IPS-18c (cell line): ENCODE data around the gene RNF44.

ENCODE experiments used
- H3K4me3 ChIP-seq: 2 replicates; pipeline ENCODE4 v1.7.0; 2013; ENCODE audit warnings: low read depth, mild to moderate bottlenecking, low read length, moderate library complexity; ENCODE audit not compliant: insufficient read depth
- H3K9me3 ChIP-seq: one replicate; pipeline ENCODE4 v1.6.1; 2013; ENCODE audit warnings: mild to moderate bottlenecking, low read length, moderate library complexity; ENCODE audit not compliant: control insufficient read depth, insufficient read depth

Gene RNF44

DNA sequence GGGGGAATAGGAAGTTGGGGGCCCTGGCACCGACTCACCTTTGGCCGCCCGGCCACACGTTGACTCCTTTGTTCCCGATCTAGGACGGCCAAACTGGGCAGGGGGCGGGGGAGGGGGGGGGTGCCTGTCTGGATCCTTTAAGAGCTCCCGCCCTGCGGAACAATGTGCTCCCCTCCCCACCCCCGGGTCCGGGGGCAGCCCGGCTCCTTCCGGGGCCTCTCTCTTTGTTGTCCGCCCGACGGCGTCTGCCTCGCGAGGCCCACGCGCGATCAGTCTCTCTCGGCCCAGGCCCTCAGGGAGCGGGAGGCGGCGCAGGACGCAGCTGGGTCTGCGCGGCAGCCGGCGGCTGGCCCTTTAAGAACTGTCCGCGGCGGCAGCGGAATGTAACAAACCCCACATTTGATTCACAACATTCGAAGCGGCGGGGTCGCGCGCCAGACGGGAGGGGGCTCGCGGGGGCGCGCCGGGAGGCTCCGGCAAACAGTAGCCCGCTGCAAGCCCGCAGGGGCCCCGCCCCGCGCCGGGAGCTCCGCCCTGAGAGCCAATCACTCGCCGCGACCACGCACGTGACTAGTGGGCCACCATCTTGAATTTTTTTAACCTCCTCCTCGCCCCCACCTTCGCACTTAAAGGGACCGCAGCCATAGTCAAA is at the start of gene RNF44:
Gene RNF44 (minus strand): TSS at position 501 of the 652 bp plus-strand sequence. CDS start 4,930 bp downstream, outside the sequence.
- peaks cover 2% of the 10 kb centered on the region for H3K9me3 ChIP-seq
- H3K4me3 ChIP-seq: peak within 1 kb of the TSS; percentile 99

DNA sequence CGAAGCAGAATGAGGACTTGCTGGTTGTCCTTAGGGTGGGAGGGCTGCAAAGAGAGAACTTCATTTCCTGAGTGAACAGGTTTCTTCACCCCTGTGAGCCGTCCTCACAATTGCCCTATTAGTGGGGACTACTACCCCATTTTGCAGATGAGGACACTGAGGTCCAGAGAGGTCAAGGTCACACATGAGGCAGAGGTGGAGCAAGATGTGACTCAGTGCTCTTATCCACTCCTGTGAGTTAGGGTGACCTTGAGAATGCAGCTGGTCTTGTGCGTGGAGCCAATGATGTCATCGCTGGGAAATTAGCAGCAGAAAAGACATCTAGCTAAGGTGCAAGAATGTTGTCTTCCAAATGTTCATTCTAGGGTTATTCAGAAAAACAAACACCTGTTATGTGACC is 45.9 kb upstream of the RNF44 start:
- Histone ChIP-seq H3K4me3 (no peak overlapping the region), H3K9me3 (peaks cover 6% of the 10 kb centered on the region)

DNA sequence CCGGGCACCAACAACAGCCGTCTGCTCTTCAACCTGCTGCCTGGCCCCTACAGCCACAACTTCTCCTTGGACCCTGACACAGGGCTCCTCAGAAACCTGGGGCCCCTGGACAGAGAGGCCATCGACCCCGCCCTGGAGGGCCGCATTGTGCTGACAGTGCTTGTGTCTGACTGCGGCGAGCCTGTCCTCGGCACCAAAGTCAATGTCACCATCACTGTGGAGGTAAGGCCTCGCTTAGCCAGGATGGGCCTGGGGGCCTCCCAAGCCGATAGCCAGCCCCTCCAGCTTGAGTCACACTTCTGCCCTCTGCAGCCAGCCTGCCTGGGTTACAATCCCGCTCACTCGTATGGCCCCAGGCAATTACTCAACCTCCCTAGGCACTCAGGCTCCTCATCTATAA is 44.2 kb upstream of the RNF44 start:
- no peak overlapping the region for H3K4me3 ChIP-seq

DNA sequence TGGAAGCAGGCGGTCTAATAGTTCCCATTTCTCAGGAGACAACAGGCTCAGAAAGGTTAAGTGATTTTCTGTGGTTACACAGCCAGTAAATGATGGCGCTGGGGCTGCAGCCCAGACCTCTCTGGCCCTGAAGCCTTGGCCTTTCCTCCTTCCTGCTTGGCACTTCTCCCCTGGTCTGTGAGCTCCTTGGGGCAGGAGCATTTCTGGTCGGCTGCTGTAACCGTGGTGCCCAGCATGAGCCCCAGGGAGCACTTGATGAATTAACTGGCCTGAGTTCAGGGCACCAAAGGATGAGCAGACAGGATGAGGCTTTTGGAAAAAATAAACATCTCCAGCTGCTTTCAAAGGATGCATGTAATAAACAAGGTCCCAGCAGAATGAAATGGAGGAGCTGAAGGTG is 42.1 kb upstream of the RNF44 start:
- H3K9me3 ChIP-seq: no peaks in the 10 kb centered on the region
- no peak overlapping the region for H3K4me3 ChIP-seq

More for the DNA sequence above, 44.2 kb upstream of the RNF44 start:
- peaks cover 6% of the 10 kb centered on the region for H3K9me3 ChIP-seq

DNA sequence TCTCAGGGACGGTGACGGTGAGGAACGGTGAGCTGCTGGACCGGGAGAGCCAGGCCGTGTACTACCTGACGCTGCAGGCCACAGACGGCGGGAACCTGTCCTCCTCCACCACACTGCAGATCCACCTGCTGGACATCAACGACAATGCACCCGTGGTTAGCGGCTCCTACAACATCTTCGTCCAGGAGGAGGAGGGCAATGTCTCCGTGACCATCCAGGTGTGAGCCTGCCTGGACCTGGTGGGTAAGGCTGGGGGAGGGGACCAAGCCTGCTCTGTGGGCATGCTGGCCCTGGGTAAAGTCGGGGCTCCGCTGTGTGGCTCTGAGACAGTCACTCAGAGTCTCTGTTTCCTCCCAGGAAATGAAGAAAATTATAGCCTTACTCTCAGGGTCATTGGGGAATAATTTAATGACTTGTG is 41.2 kb upstream of the RNF44 start:
- Histone ChIP-seq H3K9me3 (no peaks in the 10 kb centered on the region), H3K4me3 (no peak overlapping the region)

DNA sequence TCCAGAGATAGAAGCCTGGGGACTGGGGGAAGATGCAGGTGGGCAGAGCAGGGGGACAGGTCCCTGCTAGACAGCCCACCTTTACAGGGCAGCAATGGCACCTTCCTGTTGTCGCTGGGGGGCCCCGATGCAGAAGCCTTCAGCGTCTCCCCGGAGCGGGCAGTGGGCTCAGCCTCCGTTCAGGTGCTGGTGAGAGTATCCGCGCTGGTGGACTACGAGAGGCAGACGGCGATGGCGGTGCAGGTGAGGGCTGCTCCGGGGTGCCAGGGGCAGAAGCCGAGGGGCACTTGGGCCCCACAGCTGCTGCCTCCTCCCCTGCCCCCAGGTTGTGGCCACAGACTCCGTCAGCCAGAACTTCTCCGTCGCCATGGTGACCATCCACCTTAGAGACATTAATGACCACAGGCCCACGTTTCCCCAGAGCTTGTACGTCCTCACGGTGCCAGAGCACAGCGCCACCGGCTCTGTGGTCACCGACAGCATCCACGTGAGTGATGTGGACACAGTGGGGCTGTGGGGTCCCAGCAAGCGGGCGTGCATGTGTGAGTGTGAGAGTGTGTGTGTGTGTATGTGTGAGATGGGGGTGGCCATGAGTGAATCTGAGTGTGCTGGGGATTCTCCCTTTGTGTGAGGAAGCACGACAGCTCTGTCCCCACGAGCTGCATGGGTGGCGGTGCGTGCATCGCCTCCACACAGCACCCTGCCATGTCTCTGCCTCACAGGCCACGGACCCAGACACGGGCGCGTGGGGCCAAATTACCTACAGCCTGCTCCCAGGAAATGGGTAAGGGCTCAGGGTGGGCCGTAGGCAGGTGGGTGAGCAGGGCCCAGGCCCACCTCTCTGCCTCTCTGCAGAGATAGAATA is 40.3 kb upstream of the RNF44 start:
- no peaks in the 10 kb centered on the region for H3K9me3 ChIP-seq
- no peak overlapping the region for H3K4me3 ChIP-seq

DNA sequence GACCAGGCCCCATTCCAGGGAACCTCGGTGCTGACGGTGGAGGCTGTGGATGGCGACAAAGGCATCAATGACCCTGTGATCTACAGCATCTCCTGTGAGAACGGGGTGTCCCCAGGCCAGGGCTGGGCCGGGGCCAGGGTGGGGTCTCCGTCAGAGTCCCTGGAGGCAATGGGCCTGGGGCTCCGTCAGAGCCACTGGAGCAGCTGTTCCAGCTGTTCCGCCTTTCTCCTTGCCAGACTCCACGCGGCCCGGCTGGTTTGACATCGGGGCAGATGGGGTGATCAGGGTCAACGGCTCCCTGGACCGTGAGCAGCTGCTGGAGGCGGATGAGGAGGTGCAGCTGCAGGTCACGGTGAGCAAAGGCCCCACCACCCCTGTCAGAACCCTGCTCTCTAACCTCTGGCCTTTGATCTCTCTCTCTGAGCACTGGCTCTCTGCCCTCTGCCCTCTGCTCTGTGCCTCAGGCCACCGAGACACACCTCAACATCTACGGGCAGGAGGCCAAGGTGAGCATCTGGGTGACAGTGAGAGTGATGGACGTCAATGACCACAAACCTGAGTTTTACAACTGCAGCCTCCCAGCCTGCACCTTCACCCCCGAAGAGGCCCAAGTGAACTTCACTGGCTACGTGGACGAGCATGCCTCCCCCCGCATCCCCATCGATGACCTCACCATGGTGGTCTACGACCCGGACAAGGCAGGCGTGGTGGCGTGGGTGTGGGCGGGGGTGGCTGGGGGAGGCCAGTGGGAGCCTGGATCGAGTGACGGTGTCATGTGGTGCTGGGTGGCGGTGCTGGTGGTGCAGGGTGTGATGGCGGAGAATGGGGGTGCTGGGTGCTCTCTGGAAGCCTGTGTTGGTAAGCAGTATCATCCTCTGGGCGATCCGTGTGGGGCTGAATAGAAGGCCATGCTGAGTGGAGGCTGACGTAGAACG is 38.6 kb upstream of the RNF44 start:
- H3K9me3 ChIP-seq: no peaks in the 10 kb centered on the region
- H3K4me3 ChIP-seq: no peak overlapping the region

DNA sequence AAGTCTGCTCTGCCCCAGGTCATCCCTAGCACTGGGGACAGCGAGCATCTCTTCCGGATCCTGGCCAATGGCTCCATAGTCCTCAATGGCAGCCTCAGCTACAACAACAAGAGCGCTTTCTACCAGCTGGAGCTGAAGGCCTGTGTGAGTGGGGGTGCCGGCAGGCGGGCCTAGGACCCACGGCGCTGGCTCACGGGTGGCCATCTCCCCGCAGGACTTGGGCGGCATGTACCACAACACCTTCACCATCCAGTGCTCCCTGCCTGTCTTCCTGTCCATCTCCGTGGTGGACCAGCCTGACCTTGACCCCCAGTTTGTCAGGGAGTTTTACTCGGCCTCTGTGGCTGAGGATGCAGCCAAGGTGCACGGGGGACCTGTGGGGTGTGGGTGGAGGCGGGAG is 37.9 kb upstream of the RNF44 start:
- no peak overlapping the region for H3K4me3 ChIP-seq
- H3K9me3 ChIP-seq: no peaks in the 10 kb centered on the region

DNA sequence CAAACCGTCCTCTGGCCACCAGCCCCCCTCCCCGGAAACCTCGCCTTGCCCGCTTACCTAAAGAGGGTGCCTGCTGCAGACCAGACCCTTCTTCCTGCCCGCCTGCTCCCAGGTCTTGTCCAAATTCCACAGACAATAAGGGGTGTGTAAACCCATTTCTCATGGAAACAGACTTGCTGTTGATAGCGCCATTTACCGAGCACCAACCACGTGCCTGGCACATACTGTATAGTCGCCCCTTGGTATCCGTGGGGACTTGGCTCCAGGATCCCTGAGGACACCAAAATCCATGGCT is 37.0 kb upstream of the RNF44 start:
- Histone ChIP-seq H3K4me3 (no peak overlapping the region), H3K9me3 (no peaks in the 10 kb centered on the region)

DNA sequence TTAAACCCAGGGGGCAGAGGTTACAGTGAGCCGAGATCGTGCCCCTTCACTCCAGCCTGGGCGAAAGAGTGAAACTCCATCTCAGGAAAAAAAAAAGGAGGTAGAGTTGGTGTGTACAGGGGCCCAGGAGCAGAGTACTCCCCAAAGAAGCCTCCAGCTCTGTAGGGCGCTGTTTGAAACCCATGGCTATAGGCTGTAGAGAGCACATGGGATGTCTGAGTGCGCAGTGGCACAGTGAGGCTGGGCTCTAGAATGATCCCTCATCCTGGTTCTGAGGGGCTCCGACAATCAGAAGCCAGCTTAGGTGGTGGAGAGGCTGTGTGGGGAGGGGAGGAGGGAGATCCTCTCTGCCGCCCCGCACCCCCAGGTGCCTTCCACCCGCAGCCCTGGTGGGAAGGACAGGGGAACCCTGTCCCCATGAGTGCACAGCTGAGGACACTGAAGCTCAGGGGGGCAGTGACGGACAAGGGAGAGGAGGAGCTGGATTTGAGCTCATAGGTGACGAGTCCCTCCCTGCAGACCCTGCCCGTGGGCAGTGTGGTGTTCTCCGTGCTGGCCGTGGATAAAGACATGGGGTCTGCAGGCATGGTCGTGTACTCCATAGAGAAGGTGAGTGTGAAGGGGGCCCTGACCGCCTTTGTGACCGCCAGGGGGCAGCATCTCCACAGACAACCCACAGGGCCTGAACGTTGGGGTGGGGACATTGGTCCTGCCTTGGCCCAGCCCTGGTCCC is 36.5 kb upstream of the RNF44 start:
- H3K4me3 ChIP-seq: no peak overlapping the region
- no peaks in the 10 kb centered on the region for H3K9me3 ChIP-seq

DNA sequence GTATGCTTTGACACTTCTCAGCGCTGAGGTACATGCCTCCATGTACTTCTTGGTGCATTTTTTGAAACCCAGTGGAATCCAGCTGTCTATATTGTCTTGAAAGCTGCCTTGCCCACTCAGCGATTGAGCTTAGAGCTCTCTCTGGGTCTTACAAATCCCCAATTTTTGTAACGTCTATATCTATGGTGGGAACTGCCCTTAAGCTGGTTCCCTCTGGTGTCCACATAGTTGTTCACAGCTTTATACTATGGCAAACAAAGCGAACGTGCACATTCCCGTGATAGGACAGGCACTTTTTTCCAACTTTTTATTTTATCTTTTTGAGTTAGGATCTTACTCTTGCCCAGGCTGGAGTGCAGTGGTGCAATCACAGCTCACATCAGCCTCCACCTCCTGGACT is 32.8 kb upstream of the RNF44 start:
- Histone ChIP-seq H3K4me3 (no peak overlapping the region), H3K9me3 (no peaks in the 10 kb centered on the region)

DNA sequence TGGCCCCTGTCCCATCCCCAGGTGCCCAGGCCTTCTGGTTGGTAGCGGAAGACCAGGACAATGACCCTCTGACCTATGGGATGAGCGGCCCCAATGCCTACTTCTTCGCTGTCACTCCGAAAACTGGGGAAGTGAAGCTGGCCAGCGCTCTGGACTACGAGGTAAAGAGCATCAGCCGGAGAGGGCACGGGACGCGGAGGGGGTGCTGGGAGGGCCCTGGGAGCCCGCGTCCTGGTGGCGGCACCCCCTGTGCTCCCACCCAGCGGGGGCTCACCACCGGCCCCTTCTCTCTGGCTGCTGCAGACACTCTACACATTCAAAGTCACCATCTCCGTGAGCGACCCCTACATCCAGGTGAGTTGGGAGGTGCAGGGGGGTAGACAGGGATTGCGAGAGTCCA is 31.5 kb upstream of the RNF44 start:
- H3K4me3 ChIP-seq: no peak overlapping the region
- no peaks in the 10 kb centered on the region for H3K9me3 ChIP-seq

DNA sequence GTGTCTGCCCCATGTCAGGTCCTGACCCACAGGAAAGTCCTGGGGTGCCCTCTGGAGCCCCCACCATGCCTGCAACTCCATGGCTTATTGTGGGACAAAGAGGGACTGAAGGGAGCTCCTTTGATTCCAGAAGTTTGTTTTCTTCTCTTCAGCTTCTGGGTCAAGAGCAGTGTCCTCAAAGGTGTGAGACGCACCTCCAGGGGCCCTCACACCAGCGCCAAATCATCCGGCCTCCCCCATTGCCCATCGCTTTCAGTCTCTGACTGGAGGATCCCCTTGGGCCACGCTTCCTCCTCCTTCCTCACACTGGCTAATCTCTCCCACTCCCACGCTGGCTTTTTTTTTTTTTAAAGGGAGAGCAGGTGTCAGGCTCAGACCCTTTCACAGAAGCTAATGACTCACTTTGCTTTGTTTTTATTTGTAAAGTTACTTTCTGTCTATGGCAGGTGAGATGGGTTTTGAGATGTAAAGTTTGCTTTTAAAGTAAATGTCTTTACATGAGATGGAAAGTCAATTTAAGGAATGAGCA is 28.6 kb upstream of the RNF44 start:
- H3K4me3 ChIP-seq: no peak overlapping the region
- H3K9me3 ChIP-seq: no peaks in the 10 kb centered on the region

DNA sequence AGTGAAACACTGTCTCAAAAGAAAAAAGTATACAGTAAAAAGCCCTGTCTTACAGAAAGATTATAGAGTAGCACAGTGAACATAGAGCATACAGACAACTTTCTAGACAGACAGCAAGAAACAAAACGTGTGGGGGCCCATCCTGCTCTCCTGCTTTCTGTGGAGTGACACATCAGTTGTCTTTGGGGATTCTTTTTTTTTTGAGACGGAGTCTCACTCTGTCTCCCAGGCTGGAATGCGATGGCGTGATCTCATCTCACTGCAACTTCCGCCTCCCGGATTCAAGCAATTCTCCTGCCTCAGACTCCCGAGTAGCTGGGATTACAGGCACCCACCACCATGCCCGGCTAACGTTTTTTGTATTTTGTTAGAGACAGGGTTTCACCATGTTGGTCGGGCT is 26.8 kb upstream of the RNF44 start:
- Histone ChIP-seq H3K4me3 (no peak overlapping the region), H3K9me3 (no peaks in the 10 kb centered on the region)

DNA sequence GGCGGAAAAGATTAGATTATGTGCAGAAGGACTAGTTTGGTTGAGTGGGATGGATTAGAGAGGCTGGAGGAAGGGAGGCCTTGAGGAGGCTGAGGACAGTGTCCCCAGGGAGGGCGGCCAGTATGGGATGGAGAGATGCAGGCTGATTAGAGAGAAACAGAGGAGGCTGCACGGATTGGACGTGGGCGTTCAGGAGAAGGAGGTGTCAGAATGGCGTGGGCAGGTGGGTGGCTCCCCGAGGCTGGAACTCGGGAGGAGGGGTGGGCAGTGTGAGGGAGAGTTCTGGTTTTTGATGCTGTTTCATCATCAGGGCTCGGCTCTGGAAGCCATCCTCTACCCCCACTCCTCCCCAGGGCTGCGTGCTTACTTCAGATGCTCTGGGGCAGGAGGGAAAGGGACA is 25.0 kb upstream of the RNF44 start:
- H3K9me3 ChIP-seq: no peaks in the 10 kb centered on the region
- H3K4me3 ChIP-seq: no peak overlapping the region

DNA sequence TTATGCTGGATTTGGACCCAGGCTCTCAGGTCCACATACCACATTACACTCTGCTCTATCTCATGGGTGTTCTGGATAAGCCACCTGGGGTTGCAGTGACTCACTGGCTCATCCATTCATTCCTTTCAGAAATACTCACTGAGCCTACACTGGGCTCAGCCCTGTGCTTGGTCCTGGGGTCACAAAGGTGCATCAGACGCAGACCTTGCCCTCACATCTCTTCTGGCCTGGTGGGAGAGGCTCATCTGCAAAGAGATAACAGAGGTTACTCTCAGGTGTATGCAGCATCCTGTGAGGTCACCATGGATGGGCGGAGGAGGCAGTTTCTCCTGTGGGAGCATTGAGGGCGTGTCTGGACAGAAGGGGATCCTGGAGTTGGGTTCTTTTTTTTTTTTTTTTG is 24.1 kb upstream of the RNF44 start:
- Histone ChIP-seq H3K4me3 (no peak overlapping the region), H3K9me3 (no peaks in the 10 kb centered on the region)

DNA sequence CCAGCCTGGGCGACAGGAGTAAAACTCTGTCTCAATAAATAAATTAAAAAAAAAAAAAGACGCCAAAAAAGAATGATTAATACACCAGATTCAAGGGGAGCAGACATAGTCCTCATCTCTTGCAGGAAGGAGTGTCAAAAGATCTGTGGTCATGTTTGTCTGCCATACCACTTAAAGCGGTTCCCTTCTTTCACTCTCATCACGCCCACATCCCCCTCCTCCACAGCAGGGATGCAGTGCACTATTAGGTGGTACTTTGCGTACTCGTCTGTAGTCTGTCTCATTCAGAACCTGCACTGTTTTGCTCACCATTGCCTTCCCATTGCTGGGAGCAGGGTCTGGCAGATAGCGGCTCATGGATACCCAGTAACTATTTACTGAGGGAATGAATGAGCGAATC is 23.2 kb upstream of the RNF44 start:
- no peaks in the 10 kb centered on the region for H3K9me3 ChIP-seq
- H3K4me3 ChIP-seq: no peak overlapping the region
